Transverse colon (tissue), 4 donors: ENCODE measurements around the gene SLC35E4. TPM values are rescaled to one million over a fixed set of nuclear protein-coding genes. Genes with fewer than 3 reads are reported as not detected.

ENCODE experiments used
- DNase-seq: peaks from one replicate; pipeline ENCODE4 v3.0.0-alpha.2; 2019
- H3K27ac ChIP-seq, 4 donors: fragments of 200-600 bp; sonication (generic); 2 replicates each; pipeline ENCODE4 v1.5.1; 2016 to 2018; ENCODE audit warnings: inconsistent platforms in 4 of 4
- H3K27me3 ChIP-seq: fragments of 200-600 bp; sonication (generic); 2 replicates; pipeline ENCODE4 v1.5.1; 2017; ENCODE audit warnings: inconsistent platforms
- H3K36me3 ChIP-seq, 4 donors: fragments of 200-600 bp; sonication (generic); 2 replicates each; pipeline ENCODE4 v1.5.1; 2017 to 2019; ENCODE audit warnings: inconsistent platforms in 4 of 4
- H3K4me1 ChIP-seq, 4 donors: fragments of 200-600 bp; sonication (generic); 2 replicates each; pipeline ENCODE4 v1.5.1; 2017 to 2020; ENCODE audit warnings: inconsistent platforms in 4 of 4
- H3K4me3 ChIP-seq, 4 donors: fragments of 200-600 bp; sonication (generic); 1 replicate in 1 of 4; 2 replicates in 3 of 4; pipeline versions ENCODE4 v1.5.1 to v1.6.1; 2017 to 2019; ENCODE audit warnings: inconsistent platforms in 4 of 4
- H3K9me3 ChIP-seq, 2 donors: fragments of 200-600 bp; sonication (generic); 2 replicates each; pipeline ENCODE4 v1.5.1; 2017 to 2019; ENCODE audit warnings: inconsistent platforms in 2 of 2
- EP300 ChIP-seq: sonication (generic); formaldehyde crosslinking; IDR thresholded peaks from one replicate; pipeline ENCODE4 v1.6.1; 2017; ENCODE audit warnings: antibody characterized with exemption, low read depth
- POLR2A ChIP-seq: fragments of 450-650 bp; IDR thresholded peaks from one replicate; pipeline ENCODE4 v1.6.1; 2016; ENCODE audit warnings: antibody characterized with exemption, mild to moderate bottlenecking, moderate library complexity
- POLR2AphosphoS5 ChIP-seq, 3 donors: sonication (generic); formaldehyde crosslinking; IDR thresholded peaks; one replicate each; pipeline ENCODE4 v1.6.1; 2016; ENCODE audit warnings: antibody characterized with exemption in 3 of 3
- WGBS, 2 donors: methylation state at CpG; one replicate each; pipeline ENCODE4 v1.1.5; 2018; ENCODE audit warnings: low coverage in 1 of 2; 5-methylcytosine and 5-hydroxymethylcytosine counted together
- in situ Hi-C, 4 donors: fragments of 200-750 bp; cut with MboI; loops; one replicate each; pipeline versions ENCODE4 v1.15.0 to v1.15.1; 2017; ENCODE audit warnings: low sequenced_read_pairs in 3 of 4, low pct_ligation_motif_present in 1 of 4, low pct_unique_long_range_greater_than_20kb in 1 of 4
- intact Hi-C: fragments of 100-400 bp; cut with DNase I; formaldehyde crosslinking; loops from one replicate; pipeline ENCODE4 v1.15.1; 2023; ENCODE audit warnings: low total_unique reads
- total RNA-seq, 4 donors: library from RNA; depleted of rRNA; stranded (reverse); fragments of >200 nt; gene quantifications; one replicate each; pipeline ENCODE4 v1.1.0, GENCODE V29; 2016
- TF ChIP-seq, protein P1 (sequence below), 5 experiments: fragments of 200-600 bp in 3 of 5; fragments of 450-650 bp in 2 of 5; sonication (generic) in 3 of 5; IDR thresholded peaks; 1 replicate in 2 of 5; 2 replicates in 3 of 5; pipeline ENCODE4 v1.5.1; 2016 to 2017; ENCODE audit warnings: antibody characterized with exemption in 5 of 5, inconsistent platforms in 3 of 5, mild to moderate bottlenecking in 2 of 5, moderate library complexity in 1 of 5

The SLC35E4 gene
- total RNA-seq, 4 donors from 2014 or later, result 6.4 to 21.3 (median 15.7) TPM

DNA sequence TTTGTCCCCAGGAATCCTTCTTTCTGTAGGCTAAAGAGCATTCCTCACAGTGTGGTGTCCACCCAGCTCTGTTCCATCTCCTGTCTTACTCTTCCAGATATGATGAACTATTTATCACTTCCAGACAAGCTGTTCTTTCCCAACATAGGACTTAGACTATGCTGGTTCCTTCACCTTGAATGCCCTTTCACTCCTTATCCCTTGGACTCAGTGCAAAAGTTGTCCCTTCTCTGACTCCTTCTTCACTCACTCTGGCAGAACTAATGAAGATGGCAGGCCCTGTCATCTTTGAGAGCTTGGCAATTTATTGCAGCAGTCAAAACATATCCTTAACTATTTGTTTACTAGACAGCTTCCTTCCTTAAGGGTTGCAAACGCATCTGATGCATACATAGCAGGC is 55.6 kb downstream of the SLC35E4 start:
- no peaks in the 10 kb centered on the region for H3K27me3 ChIP-seq
- no peak overlapping the region for H3K4me3 ChIP-seq
- no peak for DNase-seq
- no peaks in the 10 kb centered on the region for H3K9me3 ChIP-seq
- intact Hi-C loops, result no loop called here
- no peak overlapping the region for H3K27ac ChIP-seq
- H3K4me1 ChIP-seq, result peaks cover 0 to 16% (median 9%) of the 10 kb centered on the region in 4 donors
- 59% methylated on average over 1 of the region's 1 CpG; no CpG with 5 or more reads in 1 of the 2 donors for WGBS, 2 donors
- in situ Hi-C loops, result no loop called here
- H3K36me3 ChIP-seq, result no peaks in the 10 kb centered on the region
- TF ChIP-seq POLR2A (no peak), POLR2AphosphoS5 (IDR thresholded peaks at IDR 0.05) (no peak), EP300 (no peak)
- TF ChIP-seq, protein P1, sequence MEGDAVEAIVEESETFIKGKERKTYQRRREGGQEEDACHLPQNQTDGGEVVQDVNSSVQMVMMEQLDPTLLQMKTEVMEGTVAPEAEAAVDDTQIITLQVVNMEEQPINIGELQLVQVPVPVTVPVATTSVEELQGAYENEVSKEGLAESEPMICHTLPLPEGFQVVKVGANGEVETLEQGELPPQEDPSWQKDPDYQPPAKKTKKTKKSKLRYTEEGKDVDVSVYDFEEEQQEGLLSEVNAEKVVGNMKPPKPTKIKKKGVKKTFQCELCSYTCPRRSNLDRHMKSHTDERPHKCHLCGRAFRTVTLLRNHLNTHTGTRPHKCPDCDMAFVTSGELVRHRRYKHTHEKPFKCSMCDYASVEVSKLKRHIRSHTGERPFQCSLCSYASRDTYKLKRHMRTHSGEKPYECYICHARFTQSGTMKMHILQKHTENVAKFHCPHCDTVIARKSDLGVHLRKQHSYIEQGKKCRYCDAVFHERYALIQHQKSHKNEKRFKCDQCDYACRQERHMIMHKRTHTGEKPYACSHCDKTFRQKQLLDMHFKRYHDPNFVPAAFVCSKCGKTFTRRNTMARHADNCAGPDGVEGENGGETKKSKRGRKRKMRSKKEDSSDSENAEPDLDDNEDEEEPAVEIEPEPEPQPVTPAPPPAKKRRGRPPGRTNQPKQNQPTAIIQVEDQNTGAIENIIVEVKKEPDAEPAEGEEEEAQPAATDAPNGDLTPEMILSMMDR (IDR thresholded peaks at IDR 0.05), result no peak

DNA sequence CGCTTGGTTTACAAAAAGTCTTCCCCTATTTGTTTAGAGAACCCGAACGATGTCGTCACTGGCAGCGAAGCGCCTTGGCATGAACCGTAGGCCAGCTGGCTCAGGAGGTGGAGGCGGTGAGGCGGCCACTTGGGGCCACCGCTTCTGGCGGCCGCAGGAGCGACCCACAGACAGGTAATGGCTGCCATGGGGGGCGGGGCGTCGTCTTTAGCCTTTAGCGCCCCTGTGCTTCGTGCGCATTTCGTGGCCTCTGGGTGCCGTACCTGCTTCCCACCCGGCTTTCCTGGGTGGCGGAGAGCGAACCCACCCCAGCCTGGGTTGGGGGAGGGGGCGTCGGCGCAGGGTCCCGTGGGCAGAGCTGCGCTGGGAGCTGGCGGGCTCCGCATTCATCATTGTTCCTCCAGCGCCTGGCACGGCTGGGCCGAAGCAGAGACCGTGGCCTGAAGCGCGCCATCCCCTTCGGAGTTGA is 58.6 kb downstream of the SLC35E4 start:
- in situ Hi-C loops (no loop called here), intact Hi-C loops (no loop called here)
- H3K4me3 ChIP-seq, result peak overlapping the region; percentile 18 to 67 (median 47)
- 4% methylated on average over 21 of the region's 38 CpGs; no CpG with 5 or more reads in 1 of the 2 donors for WGBS, 2 donors
- H3K4me1 ChIP-seq, result peaks cover 0 to 16% (median 9%) of the 10 kb centered on the region in 4 donors
- H3K27me3 ChIP-seq, result no peaks in the 10 kb centered on the region
- TF ChIP-seq EP300, result no peak
- peak; percentile 30 for TF ChIP-seq POLR2A
- TF ChIP-seq, protein P1 (IDR thresholded peaks at IDR 0.05), result peak in 2 of 5 experiments; percentile 14 to 23
- H3K27ac ChIP-seq, result peak overlapping the region; percentile 73 to 80 (median 76)
- H3K9me3 ChIP-seq, result no peaks in the 10 kb centered on the region
- no peaks in the 10 kb centered on the region for H3K36me3 ChIP-seq
- DNase-seq, result peak; percentile 75

DNA sequence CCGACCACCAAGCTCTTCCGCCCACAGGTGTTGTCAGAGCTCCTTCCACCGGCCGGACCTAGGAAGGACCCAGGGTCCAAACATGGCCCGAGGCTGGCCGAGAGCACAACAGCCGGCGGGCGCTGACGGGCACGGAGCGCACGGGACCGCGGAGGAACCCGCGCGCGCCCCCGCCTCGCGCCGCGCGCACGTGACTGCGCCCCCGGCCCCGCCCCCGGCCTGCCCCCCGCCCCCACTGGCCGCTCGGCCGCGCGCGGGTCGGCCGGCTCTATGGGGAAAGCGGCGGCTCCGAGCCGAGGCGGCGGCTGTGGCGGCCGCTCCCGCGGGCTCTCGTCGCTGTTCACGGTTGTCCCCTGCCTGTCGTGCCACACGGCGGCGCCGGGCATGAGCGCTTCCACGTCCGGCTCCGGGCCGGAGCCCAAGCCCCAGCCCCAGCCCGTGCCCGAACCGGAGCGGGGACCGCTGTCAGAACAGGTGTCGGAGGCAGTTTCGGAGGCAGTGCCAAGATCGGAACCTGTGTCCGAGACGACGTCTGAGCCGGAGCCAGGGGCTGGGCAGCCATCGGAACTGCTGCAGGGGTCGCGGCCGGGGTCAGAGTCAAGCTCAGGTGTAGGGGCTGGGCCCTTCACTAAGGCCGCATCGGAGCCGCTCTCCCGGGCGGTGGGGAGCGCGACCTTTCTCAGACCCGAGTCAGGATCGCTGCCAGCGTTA is 59.2 kb downstream of the SLC35E4 start, which contains the start of gene OSBP2:
Gene OSBP2 (plus strand): TSS at position 235 of the 711 bp plus-strand sequence. CDS start 36 bp downstream, at position 271.
- intact Hi-C loops, result no loop called here
- TF ChIP-seq POLR2A (peak; percentile 4), POLR2AphosphoS5 (IDR thresholded peaks at IDR 0.05) (no peak), EP300 (no peak)
- TF ChIP-seq, protein P1 (IDR thresholded peaks at IDR 0.05), result peak in 1 of 5 experiments; percentile 20
- H3K36me3 ChIP-seq, result no peaks in the 10 kb centered on the region
- 3% methylated on average over 63 of the region's 88 CpGs; no CpG with 5 or more reads in 1 of the 2 donors for WGBS, 2 donors
- DNase-seq, result peak; percentile 56
- H3K27ac ChIP-seq, result peak within 1 kb of the TSS; percentile 73 to 80 (median 76)
- in situ Hi-C loops, result no loop called here
- H3K4me3 ChIP-seq, result peak within 1 kb of the TSS; percentile 18 to 90 (median 56)
- no peaks in the 10 kb centered on the region for H3K9me3 ChIP-seq
- peaks cover 0 to 16% (median 9%) of the 10 kb centered on the region in 4 donors for H3K4me1 ChIP-seq
- H3K27me3 ChIP-seq, result no peaks in the 10 kb centered on the region

DNA sequence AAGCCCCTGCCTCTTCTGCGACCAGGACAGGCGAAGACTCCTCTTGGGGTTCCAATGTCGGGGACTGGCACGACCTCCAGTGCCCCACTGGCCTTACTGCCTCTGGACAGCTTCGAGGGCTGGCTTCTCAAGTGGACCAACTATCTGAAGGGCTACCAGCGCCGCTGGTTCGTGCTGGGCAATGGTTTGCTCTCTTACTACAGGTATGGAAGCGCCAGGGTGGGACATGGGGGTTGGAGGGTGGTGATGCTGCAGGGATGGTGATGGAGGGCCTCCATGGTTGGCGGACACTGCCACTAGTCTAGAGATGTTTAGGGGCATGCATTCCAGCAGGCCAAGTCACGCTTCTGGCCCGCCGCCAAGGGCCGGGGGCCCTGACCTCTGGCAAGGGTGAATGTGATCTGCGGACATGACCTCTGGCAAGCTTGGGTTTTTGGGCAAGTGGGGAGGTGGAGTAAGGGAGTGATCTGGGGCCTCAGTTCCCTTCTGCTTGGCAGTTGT is 59.8 kb downstream of the SLC35E4 start:
- WGBS, 2 donors, result 78 to 100% methylated on average over 1 to 9 of the region's 15 CpGs
- intact Hi-C loops (no loop called here), in situ Hi-C loops (no loop called here)
- Histone ChIP-seq H3K36me3 (no peaks in the 10 kb centered on the region), H3K27ac (peak overlapping the region in 3 of 4 donors; percentile 44 to 73 (median 66)), H3K27me3 (no peaks in the 10 kb centered on the region), H3K9me3 (no peaks in the 10 kb centered on the region), H3K4me3 (peak overlapping the region; percentile 7 to 90 (median 51)), H3K4me1 (peaks cover 0 to 16% (median 9%) of the 10 kb centered on the region in 4 donors)
- DNase-seq, result no peak
- TF ChIP-seq, protein P1 (IDR thresholded peaks at IDR 0.05), result no peak
- TF ChIP-seq EP300 (no peak), POLR2A (no peak), POLR2AphosphoS5 (IDR thresholded peaks at IDR 0.05) (no peak)
